ENCODE measurements around the gene CRHBP.

DNA sequence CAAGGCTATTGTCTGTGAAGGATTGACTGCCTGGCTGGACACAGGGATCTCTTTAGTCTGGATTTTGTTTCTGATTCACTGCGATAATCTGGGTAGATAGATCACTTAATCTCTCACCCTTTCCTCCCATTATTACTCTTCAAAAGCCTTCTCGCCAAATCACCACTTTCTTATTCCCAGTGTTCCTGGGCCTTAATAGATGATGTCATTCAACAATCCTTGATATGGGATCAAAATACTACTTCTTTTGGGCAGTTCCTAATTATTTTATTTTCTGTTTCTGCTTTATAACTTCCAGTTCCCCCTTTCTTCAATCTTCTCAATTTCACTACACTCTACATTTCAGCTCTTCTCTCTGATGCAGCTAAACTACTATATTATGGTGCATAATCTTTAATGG, 6.8 kb upstream of the CRHBP start:
- TF ChIP-seq POLR2A (IDR thresholded peaks at IDR 0.05; ENCODE audit: low read depth, low read length) (no peak), POLR2AphosphoS5 (IDR thresholded peaks at IDR 0.05; ENCODE audit: insufficient read depth, low read depth, low read length) (no peak), EZH2 (IDR thresholded peaks at IDR 0.05; ENCODE audit: borderline replicate concordance, low read depth, low read length, severe bottlenecking) (no peak)
- TF ChIP-seq, protein P1, sequence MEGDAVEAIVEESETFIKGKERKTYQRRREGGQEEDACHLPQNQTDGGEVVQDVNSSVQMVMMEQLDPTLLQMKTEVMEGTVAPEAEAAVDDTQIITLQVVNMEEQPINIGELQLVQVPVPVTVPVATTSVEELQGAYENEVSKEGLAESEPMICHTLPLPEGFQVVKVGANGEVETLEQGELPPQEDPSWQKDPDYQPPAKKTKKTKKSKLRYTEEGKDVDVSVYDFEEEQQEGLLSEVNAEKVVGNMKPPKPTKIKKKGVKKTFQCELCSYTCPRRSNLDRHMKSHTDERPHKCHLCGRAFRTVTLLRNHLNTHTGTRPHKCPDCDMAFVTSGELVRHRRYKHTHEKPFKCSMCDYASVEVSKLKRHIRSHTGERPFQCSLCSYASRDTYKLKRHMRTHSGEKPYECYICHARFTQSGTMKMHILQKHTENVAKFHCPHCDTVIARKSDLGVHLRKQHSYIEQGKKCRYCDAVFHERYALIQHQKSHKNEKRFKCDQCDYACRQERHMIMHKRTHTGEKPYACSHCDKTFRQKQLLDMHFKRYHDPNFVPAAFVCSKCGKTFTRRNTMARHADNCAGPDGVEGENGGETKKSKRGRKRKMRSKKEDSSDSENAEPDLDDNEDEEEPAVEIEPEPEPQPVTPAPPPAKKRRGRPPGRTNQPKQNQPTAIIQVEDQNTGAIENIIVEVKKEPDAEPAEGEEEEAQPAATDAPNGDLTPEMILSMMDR (IDR thresholded peaks at IDR 0.05; ENCODE audit: extremely low read depth in 1 of 2, insufficient read depth in 1 of 2, low read depth in 1 of 2, low read length in 2 of 2): no peak
